HT-29 (cell line): ENCODE data around the gene POU2F1. TPM values are rescaled to one million over a fixed set of nuclear protein-coding genes. Genes with fewer than 3 reads are reported as not detected.
"Not testable (repeated sequence)": the region's sequence is repeated elsewhere in the genome, so short reads cannot be mapped to it uniquely, and the experiment has no call there.

Experiments used
- DNase-seq: peaks from one replicate; pipeline ENCODE4 v3.0.0-alpha.2; 2015; ENCODE audit warnings: low spot score
- total RNA-seq: library from RNA; depleted of rRNA; stranded (reverse); fragments of >200 nt; shearing (Covaris generic); gene quantifications from 2 replicates; pipeline ENCODE4 v1.2.3, GENCODE V29; 2014

Gene POU2F1
- total RNA-seq, 1 experiment from 2014 or later: 9.0 TPM

DNA sequence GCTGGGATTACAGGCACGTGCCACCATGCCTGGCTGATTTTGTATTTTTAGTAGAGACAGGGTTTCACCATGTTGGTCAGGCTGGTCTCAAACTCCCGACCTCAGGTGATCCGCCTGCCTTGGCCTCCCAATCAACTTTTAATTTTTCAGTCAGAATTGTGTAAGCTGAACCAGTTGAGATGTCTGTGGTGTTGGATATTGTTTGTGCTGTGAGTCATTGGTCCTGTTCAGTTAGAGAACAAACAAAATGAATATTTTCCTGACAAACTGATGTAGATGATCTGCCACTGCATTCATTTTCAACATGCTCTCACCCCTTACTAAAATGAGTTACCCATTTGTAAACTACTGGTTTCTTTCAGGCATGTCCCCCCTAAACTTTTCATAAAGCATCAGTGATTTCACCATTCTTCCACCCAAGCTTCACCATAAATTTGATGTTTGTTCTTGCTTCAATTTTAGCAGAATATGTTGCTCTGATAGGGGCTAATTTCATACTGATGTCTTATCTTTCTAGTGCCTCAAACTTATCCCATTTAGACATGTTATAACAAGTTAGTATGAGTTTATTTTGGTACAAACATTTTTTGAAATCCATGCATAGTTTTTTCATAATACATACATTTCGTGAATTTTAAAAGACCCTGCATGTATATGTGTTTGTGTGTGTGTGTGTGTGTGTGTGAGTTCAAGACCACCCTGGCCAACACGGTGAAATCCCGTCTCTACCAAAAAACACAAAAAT lies 15.2 kb upstream of the POU2F1 start:
- DNase-seq: not testable (repeated sequence)

DNA sequence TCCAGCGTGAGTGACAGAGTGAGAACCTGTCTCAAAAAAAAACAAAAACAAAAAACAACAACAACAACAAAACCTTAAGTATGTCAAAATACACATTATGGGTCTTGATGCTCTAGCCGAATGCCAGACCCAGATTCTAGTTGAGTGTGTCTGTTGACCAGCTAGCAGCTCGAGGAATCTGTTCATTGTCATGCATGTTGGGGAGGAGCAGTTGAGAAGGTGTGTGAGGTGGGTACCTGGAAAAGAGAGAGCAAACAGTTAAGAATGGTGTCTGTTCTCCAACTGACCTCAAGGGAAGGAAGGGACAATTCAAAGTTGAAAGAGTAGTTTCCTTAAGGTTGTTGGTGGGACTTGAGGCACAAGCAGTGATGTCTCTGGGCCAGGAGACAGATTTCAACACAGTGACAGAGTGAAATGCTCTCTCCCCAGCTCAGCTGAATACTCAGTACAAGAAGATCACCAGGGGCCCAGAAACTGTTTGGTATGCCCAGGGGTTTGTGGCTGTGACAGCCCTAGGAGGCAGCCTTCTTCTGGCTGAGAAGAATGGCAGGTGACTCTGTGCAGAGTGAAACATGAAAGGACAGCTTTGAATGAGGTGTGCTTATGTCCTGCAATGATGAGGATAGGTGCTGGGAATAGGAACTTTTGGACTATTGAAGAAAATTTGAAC lies 14.4 kb upstream of the POU2F1 start:
- no peak for DNase-seq

GRCh38 chr1:167207940-167208623 lies 12.6 kb upstream of the POU2F1 start:
- no peak for DNase-seq

- no peak for DNase-seq
Measured at GRCh38 chr1:167208624-167208976, 12.1 kb upstream of the POU2F1 start.

- no peak for DNase-seq
Measured at GRCh38 chr1:167209044-167209443, 11.6 kb upstream of the POU2F1 start.

DNA sequence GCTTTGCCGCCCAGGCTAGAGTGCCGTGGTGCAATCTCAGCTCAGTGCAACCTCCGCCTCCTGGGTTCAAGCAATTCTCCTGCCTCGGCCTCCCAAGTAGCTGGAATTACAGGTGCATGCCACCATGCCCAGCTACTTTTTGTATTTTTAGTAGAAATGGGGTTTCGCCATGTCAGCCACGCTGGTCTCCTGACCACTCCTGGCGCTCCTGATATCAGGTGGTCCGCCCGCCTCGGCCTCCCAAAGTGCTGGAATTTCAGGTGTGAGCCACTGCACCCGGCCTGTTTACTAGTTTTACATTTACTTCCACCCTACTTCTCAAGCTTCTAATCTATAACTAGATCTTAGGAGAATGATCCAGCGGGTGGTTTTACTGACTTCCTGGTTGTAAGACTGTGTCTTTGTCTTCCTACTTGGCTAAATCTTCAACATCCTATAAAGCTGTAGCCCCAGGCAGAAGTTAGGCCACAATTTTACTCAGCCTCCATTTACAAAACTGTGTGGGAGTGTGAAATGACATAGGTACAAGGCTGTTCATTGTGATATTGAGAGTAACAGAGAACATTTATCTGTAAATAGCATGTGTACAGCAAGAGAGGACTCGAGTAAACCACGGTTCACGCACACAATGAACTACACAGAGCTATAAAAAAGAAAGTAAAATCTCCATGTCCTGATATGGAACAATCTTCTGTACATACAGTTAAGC lies 9.6 kb upstream of the POU2F1 start:
- peak; percentile 46 for DNase-seq

GRCh38 chr1:167212025-167212424 lies 8.7 kb upstream of the POU2F1 start:
- DNase-seq: no peak

- DNase-seq: no peak
Measured at GRCh38 chr1:167216809-167217208, 3.9 kb upstream of the POU2F1 start.

GRCh38 chr1:167219194-167219593 lies 1.5 kb upstream of the POU2F1 start:
- peak; percentile 31 for DNase-seq

GRCh38 chr1:167219646-167220536 lies 795 bp upstream of the POU2F1 start:
- DNase-seq: peak; percentile 91

DNA sequence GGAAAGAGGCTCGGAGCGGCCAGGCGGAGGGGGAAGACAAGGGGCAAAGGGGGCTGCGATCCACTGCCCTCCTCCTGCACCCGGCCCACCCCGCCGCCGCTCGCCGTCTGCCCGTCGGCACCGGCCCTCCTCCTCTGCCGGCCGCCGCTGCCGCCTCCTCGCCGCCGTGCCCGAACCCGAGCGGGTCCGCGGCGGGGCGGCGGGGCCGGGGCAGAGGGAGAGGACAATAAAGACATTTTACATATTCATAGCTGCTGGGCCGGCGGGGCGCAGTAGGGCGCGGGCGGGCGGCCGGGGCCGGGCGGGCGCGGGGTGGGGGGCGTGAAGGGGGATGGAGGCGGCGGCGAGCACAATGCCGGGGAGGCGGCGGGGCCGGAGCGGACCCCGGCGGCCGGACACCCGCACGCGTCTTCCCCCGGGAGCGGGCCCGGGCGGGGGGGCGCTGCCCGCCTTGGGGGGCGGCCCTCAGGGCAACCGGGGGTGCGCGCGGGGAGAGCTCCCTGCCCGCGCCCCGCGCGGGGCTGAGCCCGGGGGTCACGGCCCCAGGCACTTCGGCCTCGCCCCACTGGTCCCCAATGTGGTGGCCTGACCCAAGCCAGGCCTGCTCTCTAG lies 546 bp downstream of the POU2F1 start:
- DNase-seq: no peak

DNA sequence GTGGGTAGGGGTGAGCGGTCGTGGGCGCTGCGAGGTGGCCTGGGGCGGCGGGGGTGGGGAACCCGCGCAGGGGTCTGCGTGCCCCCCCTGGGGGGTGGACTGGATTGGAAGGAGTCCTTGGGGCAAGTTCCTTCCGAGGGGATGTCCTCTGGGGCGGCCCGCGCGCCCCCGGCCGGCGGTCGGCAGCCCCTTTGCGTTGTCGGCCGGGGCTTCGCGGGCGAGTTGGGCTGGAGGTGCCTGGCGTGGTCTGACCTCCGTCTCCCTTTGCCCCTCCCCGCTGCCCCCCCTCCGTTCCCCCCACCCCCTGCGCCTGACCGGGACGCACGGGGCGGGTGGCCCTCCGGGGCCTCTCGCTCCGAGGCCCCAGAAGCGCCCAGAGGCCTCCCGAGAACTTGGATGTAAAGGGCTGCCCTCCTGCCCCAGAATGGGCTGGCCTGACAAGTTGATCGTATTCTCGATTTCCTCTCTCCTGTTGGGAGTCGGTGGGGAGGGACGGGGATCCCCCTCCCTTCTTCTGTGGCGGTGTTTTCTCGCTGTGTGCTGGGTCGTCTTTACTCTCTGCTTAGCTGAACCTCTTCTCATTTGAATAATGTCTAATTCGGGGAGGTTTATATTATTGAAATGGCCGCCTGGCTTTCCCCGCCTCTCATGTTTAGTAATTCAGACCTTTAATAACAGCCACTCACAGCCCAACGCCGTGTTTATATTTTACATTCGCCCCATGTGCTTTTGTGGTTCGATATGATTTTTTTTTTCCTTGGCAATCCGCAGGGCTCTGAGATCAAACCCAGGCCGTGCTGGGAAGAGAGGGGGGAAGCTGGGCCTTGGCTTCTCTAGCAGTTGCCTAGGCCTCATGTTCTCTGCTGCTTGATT lies 1.3 kb downstream of the POU2F1 start:
- DNase-seq: peak; percentile 76

GRCh38 chr1:167223144-167224103 lies 2.7 kb downstream of the POU2F1 start:
- DNase-seq: peak; percentile 33

GRCh38 chr1:167224734-167225235 lies 4.1 kb downstream of the POU2F1 start:
- not testable (repeated sequence) for DNase-seq

DNA sequence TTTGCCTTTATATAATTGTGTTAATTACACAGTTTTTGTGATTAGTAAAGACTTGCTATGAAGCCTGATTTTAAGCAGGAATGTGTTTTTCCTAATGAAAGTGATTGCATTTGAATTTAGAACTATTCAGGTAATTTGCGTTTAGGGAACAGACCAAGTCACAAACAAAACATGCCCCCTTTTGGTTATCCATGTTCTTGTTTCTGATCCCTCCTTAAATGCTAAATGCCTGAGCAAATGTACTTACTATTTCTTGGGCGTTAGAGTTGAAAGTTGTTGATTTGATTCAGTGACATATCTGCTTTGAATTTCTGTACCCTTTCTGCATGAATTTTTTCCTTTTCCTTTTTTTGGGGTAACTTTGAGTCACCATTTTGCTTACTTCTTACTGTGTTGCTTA lies 5.2 kb downstream of the POU2F1 start:
- no peak for DNase-seq

- peak; percentile 63 for DNase-seq
Measured at GRCh38 chr1:167227934-167228378, 7.3 kb downstream of the POU2F1 start.

- DNase-seq: peak; percentile 39
Measured at GRCh38 chr1:167229719-167230385, 9.2 kb downstream of the POU2F1 start.

DNA sequence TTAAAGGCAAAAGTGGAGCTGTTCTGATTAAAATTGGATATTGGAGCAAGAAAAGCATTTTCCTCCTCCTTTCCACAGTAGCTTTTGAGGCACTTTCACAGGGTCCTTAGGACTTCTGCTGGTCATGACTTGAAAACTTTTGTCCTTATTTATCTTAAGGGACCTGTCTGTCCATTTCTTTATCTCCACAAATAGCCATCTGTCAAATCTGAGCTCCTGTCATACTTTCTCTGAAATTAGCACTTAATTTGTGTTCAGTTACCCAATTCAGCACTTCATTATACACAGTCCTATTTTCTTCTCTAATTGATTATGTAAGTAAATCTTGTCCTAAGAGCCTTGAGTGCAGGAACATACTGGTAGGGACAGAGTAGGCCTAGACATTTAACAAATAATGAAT lies 9.8 kb downstream of the POU2F1 start:
- no peak for DNase-seq
